OCI-LY3 (cell line): ENCODE data around the gene MRC2.

ENCODE experiments used
- EZH2phosphoT487 ChIP-seq: fragments of 200-600 bp; shearing (Covaris generic); IDR thresholded peaks from 2 replicates; pipeline ENCODE4 v1.6.1; 2018; ENCODE audit warnings: antibody characterized with exemption, mixed run types, low read depth
- TF ChIP-seq, protein P1 (sequence below): fragments of 200-600, 300-600 bp; sonication (generic); IDR thresholded peaks from 2 replicates; pipeline ENCODE4 v1.5.1; 2014; ENCODE audit warnings: antibody characterized with exemption, low read length, low read depth

- TF ChIP-seq, protein P1, sequence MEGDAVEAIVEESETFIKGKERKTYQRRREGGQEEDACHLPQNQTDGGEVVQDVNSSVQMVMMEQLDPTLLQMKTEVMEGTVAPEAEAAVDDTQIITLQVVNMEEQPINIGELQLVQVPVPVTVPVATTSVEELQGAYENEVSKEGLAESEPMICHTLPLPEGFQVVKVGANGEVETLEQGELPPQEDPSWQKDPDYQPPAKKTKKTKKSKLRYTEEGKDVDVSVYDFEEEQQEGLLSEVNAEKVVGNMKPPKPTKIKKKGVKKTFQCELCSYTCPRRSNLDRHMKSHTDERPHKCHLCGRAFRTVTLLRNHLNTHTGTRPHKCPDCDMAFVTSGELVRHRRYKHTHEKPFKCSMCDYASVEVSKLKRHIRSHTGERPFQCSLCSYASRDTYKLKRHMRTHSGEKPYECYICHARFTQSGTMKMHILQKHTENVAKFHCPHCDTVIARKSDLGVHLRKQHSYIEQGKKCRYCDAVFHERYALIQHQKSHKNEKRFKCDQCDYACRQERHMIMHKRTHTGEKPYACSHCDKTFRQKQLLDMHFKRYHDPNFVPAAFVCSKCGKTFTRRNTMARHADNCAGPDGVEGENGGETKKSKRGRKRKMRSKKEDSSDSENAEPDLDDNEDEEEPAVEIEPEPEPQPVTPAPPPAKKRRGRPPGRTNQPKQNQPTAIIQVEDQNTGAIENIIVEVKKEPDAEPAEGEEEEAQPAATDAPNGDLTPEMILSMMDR = no peak
- no peak for TF ChIP-seq EZH2phosphoT487
Measured at GRCh38 chr17:62678214-62678919, 50.9 kb downstream of the MRC2 start.
